Activated CD4-positive, alpha-beta T cell treated with anti-CD3 and anti-CD28 coated beads for 24 hours (primary cell): ENCODE measurements around the gene IL20.
"Not testable (repeated sequence)": the region's sequence is repeated elsewhere in the genome, so short reads cannot be mapped to it uniquely, and the experiment has no call there.

ENCODE experiments used
- DNase-seq, 2 donors: peaks; one replicate each; pipeline ENCODE4 v3.0.0-alpha.2; 2020; ENCODE audit warnings: low read depth in 2 of 2

The IL20 gene

GRCh38 chr1:206842854-206843253 is 22.6 kb upstream of the IL20 start:
- DNase-seq: no peak

DNA sequence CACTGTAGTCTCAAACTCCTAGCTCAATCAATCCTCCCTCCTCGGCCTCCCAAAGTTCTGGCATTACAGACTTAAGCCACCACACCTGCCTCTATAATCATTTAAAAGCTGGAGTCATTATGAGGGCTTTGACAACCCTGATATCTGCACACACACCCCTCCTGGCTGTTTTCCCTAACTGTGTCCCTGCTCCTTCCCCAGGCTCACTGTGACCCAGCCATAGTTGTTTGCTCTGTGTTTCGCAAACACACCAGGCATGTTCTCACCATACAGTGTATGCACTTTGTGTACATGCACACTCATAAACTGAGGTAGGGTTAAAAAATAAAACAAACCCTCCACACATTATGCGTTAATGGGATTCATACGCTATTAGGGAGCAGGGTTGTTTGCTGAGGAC is 21.8 kb upstream of the IL20 start:
- DNase-seq: no peak

- DNase-seq: no peak
These were observed 18.9 kb upstream of the IL20 start for GRCh38 chr1:206846487-206846886.

DNA sequence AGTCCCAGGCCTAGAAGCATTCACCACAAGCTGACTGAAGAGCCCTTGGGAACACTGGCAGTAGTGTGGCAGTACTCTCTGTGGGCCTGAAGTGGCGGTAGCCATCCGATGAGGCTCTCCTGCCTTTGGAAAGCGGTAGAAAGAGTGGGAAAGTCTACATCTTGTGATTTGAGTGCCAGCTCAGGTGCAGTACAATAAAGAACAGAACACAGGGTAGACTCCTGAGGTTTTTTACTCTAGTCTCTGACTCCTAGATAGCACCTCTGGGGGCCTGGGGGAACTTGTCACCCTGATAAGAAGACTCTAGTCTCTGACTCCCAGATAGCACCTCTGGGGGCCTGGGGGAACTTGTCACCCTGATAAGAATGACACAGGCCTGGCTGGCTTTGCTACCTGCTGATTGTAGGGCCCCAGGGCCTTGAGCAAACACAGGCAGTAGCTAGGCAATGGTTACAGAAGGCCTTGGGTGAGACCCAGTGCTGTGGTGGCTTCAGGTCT is 18.0 kb upstream of the IL20 start:
- DNase-seq: no peak

- no peak for DNase-seq
These were observed 17.5 kb upstream of the IL20 start for GRCh38 chr1:206847946-206848345.

GRCh38 chr1:206850401-206850800 is 15.0 kb upstream of the IL20 start:
- DNase-seq: no peak

- no peak for DNase-seq
These were observed 13.9 kb upstream of the IL20 start for GRCh38 chr1:206851341-206852010.

- not testable (repeated sequence) for DNase-seq
These were observed 12.8 kb upstream of the IL20 start for GRCh38 chr1:206852662-206853061.

DNA sequence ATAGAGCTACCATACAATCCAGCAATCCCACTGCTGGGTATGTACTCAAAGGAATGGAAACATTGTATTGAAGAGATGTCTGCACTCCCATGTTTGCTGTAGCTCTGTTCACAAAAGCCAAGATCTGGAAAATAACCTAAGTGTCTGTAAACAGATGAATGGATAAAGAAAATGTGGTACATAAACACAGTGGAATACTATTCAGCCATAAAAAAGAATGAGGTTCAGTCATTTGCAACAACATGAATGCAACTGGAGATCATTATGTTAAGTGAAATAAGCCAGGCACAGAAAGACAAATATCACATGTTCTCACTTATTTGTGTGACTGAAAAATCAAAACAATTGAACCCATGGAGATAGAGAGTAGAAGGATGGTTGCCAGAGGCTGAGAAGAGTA is 11.7 kb upstream of the IL20 start:
- not testable (repeated sequence) for DNase-seq

- no peak for DNase-seq
These were observed 10.9 kb upstream of the IL20 start for GRCh38 chr1:206854401-206855129.

GRCh38 chr1:206855859-206856258 is 9.6 kb upstream of the IL20 start:
- no peak for DNase-seq

GRCh38 chr1:206856674-206857464 is 8.6 kb upstream of the IL20 start:
- DNase-seq: no peak

- no peak for DNase-seq
These were observed 6.3 kb upstream of the IL20 start for GRCh38 chr1:206859082-206859521.

GRCh38 chr1:206860165-206860564 is 5.3 kb upstream of the IL20 start:
- no peak for DNase-seq

- DNase-seq: no peak
These were observed 2.2 kb upstream of the IL20 start for GRCh38 chr1:206863266-206863665.

- DNase-seq: no peak
These were observed 639 bp downstream of the IL20 start for GRCh38 chr1:206866062-206866461.

DNA sequence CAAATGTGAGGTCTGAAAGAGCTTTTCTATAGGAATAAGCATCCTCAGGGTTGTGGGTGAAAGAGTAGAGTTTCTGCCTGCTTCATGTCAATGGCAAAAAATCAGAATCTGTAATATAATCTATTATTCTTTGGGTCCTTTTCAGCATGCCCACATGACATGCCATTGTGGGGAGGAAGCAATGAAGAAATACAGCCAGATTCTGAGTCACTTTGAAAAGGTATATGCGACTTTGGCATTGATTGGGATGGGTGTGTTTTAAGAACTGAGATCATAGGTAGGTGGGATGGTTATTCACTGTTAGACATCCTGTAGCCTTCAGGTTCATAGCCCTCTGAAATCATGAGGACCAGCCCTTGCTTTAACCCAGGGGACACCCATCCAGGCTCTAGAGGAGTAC is 1.8 kb downstream of the IL20 start:
- DNase-seq: no peak

GRCh38 chr1:206867716-206868115 is 2.3 kb downstream of the IL20 start:
- no peak for DNase-seq

- no peak for DNase-seq
These were observed 2.8 kb downstream of the IL20 start for GRCh38 chr1:206868264-206868663.

DNA sequence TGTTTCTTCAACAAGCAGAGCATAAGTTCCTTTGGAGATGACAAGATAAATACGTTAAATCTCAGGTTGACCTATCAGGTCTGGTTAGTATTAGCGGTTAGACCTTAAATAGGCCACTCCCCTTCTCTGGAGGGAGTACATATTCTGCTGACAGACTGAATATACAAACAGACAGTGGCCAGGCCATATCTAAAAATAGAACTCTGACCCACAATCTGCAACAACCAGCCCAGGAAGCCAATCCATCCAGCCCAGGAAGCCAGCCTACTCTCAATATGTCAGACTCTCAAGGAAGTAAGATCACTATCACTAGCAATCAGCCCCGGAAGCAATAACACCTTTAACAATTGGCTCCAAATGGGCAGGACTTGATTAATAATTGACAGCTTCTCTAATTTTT is 6.7 kb downstream of the IL20 start:
- DNase-seq: no peak

DNA sequence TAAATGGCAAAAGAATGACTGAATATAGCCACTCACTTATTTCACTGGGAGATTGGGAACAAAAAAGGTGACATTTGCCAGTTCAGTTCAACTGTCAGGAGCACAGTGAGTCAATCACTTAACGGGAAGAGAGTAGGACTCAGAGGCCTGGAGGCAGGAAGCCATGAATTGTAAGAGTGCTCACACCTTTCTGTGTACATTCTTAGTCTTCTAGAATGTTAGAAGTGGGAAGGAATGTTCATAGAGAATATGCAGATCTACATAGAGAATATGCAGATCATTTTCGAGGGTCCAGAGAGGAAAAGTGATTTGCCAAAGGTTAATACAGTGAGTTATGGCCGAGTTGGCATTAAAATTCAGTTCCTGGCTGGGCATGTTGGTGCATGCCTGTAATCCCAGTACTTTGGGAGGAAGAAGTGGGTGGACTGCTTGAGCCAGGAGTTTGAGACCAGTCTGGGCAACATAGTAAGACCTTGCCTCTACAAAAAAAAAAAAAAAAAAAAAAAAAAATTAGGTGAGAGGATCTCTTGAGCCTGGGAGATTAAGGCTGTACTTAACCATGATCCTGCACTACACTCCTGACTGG is 8.3 kb downstream of the IL20 start:
- no peak for DNase-seq

DNA sequence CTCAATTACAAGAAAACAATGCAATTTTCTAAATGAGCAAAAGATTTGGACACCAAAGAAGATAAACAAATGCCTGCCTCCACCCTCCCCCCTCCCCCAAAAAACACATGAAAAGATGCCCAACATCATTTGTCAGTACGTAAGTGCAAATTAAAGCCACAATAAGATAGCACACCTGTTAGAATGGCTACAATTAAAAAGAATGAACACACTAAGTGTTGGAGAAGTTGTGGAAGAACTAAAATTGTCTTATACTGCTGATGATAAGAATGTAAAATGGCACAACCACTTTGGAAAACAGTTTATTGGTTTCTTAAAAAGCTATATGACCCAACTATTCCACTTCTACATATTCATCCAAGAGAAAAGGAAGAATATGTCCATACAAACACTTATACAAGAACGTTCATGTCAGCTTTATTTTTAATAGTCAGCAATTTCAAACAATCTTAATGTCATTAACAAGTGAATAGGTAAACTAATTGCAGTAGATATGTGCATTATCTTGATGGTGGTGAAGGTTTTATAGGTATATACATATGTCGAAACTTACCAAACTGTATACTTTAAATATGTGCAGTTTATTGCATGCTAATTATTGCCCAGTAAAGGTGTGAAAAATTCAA is 10.4 kb downstream of the IL20 start:
- no peak for DNase-seq
